Pancreas (tissue), 10 donors: ENCODE measurements around the gene KPRP. TPM values are rescaled to one million over a fixed set of nuclear protein-coding genes. Genes with fewer than 3 reads are reported as not detected.

Experiments
- ATAC-seq, 4 donors: fragments of 200-7000 bp; cut with Tn5 transposase; one replicate each; pipeline versions ENCODE4 v1.8.0 to v1.9.1; 2020; ENCODE audit warnings: mild to moderate bottlenecking in 4 of 4, moderate library complexity in 4 of 4
- DNase-seq, 6 donors: peaks; one replicate each; pipeline ENCODE4 v3.0.0-alpha.2; 2020
- FAIRE-seq: peaks from 2 replicates; lab custom pipeline; 2012; peaks lifted over from hg19 to GRCh38; lab: Jason Lieb, UNC
- H3K27ac ChIP-seq, 4 donors: fragments of 200-600 bp; sonication (generic); 1 replicate in 3 of 4; 2 replicates in 1 of 4; pipeline versions ENCODE4 v1.5.0 to v1.8.0; 2020
- H3K27me3 ChIP-seq, 4 donors: fragments of 200-600 bp; one replicate each; pipeline ENCODE4 v1.8.0; 2021
- H3K36me3 ChIP-seq, 3 donors: fragments of 200-600 bp; sonication (generic) in 1 of 3; one replicate each; pipeline versions ENCODE4 v1.5.0 to v1.8.0; 2020 to 2021
- H3K4me1 ChIP-seq, 3 donors: fragments of 200-600 bp; one replicate each; pipeline ENCODE4 v1.8.0; 2021
- H3K4me3 ChIP-seq, 4 donors: fragments of 200-600 bp; sonication (generic) in 2 of 4; one replicate each; pipeline versions ENCODE4 v1.5.0 to v1.8.0; 2020 to 2021
- H3K9me3 ChIP-seq, 4 donors: fragments of 200-600 bp; one replicate each; pipeline ENCODE4 v1.8.0; 2021
- CTCF ChIP-seq, 4 donors: fragments of 200-600 bp; sonication (generic) in 3 of 4; IDR thresholded peaks; one replicate each; pipeline versions ENCODE4 v1.5.0 to v1.8.0; 2021; ENCODE audit warnings: antibody characterized with exemption in 4 of 4
- WGBS, 2 donors: extraction: QIAGEN DNeasy Blood & Tissue Kit; methylation state at CpG; one replicate each; pipeline ENCODE4 v1.1.7; 2013; 5-methylcytosine and 5-hydroxymethylcytosine counted together
- intact Hi-C, 3 donors: fragments of 100-400 bp; cut with DNase I; formaldehyde crosslinking; loops; one replicate each; pipeline versions ENCODE4 v1.11.1 to v1.14.2; 2022
- polyA plus RNA-seq, 2 donors: library from polyadenylated mRNA; stranded (reverse); fragments of 200-250 nt; gene quantifications; one replicate each; pipeline ENCODE4 v1.2.3, GENCODE V29; 2013
- total RNA-seq, 6 donors: library from RNA; stranded (reverse); fragmentation: NEBNext Ultra II Directional in 4 of 6; extraction: Animal tissue kit (Norgen Biotek cat#: 25700) in 4 of 6; gene quantifications; one replicate each; pipeline versions ENCODE4 v1.2.1 to v1.2.4, GENCODE V29; 2021 to 2023
- donor health status: healthy with polysubstance abuse.
- donor health status: DM: no; HTN: no; CAD: no; lungs with moderate emphysema.
- donor health status: DM: no; HTN: no; CAD: no.
- donor health status: control.
- donor health status: control.
- donor health status: Bipolar disorder and iron deficiency.
- donor health status: DM: yes; HTN: yes; CAD: no.
- donor health status: DM: no; HTN: no; CAD: no.
- donor health status: DM: no; HTN: no; CAD: no.
- donor health status: DM: yes; HTN: yes; CAD: no.

KPRP gene
- total and polyA plus RNA-seq, 8 donors, result not detected

GRCh38 chr1:152737997-152738396 is 19.8 kb upstream of the KPRP start:
- no peak for FAIRE-seq
- no peak for ATAC-seq

GRCh38 chr1:152739841-152740240 is 18.0 kb upstream of the KPRP start:
- WGBS, 2 donors, result 61 to 73% methylated on average over 3 of the region's 3 CpGs
- no peak for FAIRE-seq
- intact Hi-C loops, result no loop called here

More at GRCh38 chr1:152737997-152738396, 19.8 kb upstream of the KPRP start:
- TF ChIP-seq CTCF (IDR thresholded peaks at IDR 0.05), result no peak
- Histone ChIP-seq H3K36me3 (no peaks in the 10 kb centered on the region), H3K27me3 (peaks cover 0 to 6% (median 0%) of the 10 kb centered on the region in 4 donors), H3K27ac (no peak overlapping the region), H3K4me3 (no peak overlapping the region), H3K4me1 (no peaks in the 10 kb centered on the region), H3K9me3 (no peaks in the 10 kb centered on the region)
- 60 to 66% methylated on average over 5 of the region's 5 CpGs for WGBS, 2 donors
- intact Hi-C loops, result no loop called here
- DNase-seq, result no peak

GRCh38 chr1:152741656-152742055 is 16.2 kb upstream of the KPRP start:
- no peak for DNase-seq
- no peaks in the 10 kb centered on the region for H3K4me1 ChIP-seq
- no peak for ATAC-seq
- H3K27ac ChIP-seq, result no peak overlapping the region
- no peaks in the 10 kb centered on the region for H3K36me3 ChIP-seq
- H3K27me3 ChIP-seq, result peaks cover 0 to 3% (median 0%) of the 10 kb centered on the region in 4 donors
- TF ChIP-seq CTCF (IDR thresholded peaks at IDR 0.05), result no peak
- no peak overlapping the region for H3K4me3 ChIP-seq
- no peaks in the 10 kb centered on the region for H3K9me3 ChIP-seq
- FAIRE-seq, result no peak
- intact Hi-C loops, result no loop called here

More at GRCh38 chr1:152739841-152740240, 18.0 kb upstream of the KPRP start:
- Histone ChIP-seq H3K4me1 (no peaks in the 10 kb centered on the region), H3K27ac (no peak overlapping the region), H3K27me3 (no peaks in the 10 kb centered on the region), H3K36me3 (no peaks in the 10 kb centered on the region), H3K4me3 (no peak overlapping the region), H3K9me3 (no peaks in the 10 kb centered on the region)
- no peak for TF ChIP-seq CTCF (IDR thresholded peaks at IDR 0.05)
- no peak for ATAC-seq
- no peak for DNase-seq

GRCh38 chr1:152743371-152744145 is 14.3 kb upstream of the KPRP start:
- no peak overlapping the region for H3K27ac ChIP-seq
- no peaks in the 10 kb centered on the region for H3K9me3 ChIP-seq
- H3K4me1 ChIP-seq, result no peaks in the 10 kb centered on the region
- ATAC-seq, result no peak
- peaks cover 0 to 3% (median 0%) of the 10 kb centered on the region in 4 donors for H3K27me3 ChIP-seq
- no peak for DNase-seq
- H3K36me3 ChIP-seq, result no peaks in the 10 kb centered on the region
- intact Hi-C loops, result no loop called here
- no peak overlapping the region for H3K4me3 ChIP-seq
- FAIRE-seq, result no peak
- 49 to 61% methylated on average over 2 of the region's 2 CpGs for WGBS, 2 donors
- no peak for TF ChIP-seq CTCF (IDR thresholded peaks at IDR 0.05)

- Histone ChIP-seq H3K4me1 (no peaks in the 10 kb centered on the region), H3K9me3 (no peaks in the 10 kb centered on the region), H3K36me3 (no peaks in the 10 kb centered on the region), H3K4me3 (no peak overlapping the region), H3K27ac (no peak overlapping the region), H3K27me3 (peaks cover 0 to 3% (median 0%) of the 10 kb centered on the region in 4 donors)
- no peak for ATAC-seq
- no peak for TF ChIP-seq CTCF (IDR thresholded peaks at IDR 0.05)
- FAIRE-seq, result no peak
- DNase-seq, result no peak
- 38 to 39% methylated on average over 4 of the region's 4 CpGs for WGBS, 2 donors
- intact Hi-C loops, result no loop called here
Observed at GRCh38 chr1:152745289-152745704, 12.5 kb upstream of the KPRP start.
